Psoas muscle (tissue), 8 donors: Measurements from ENCODE around the gene CHD2. TPM values are rescaled to one million over a fixed set of nuclear protein-coding genes. Genes with fewer than 3 reads are reported as not detected.

Experiments used
- ATAC-seq, 4 donors: fragments of 200-7000 bp; cut with Tn5 transposase; one replicate each; pipeline ENCODE4 v1.9.1; 2020; ENCODE audit warnings: moderate library complexity in 3 of 4, mild to moderate bottlenecking in 2 of 4
- DNase-seq, 2 donors: peaks; one replicate each; pipeline ENCODE4 v3.0.0-alpha.2; 2020
- H3K27ac ChIP-seq: fragments of 200-600 bp; one replicate; pipeline ENCODE4 v1.8.0; 2022
- H3K27me3 ChIP-seq, 3 donors: fragments of 200-600 bp in 1 of 3; one replicate each; pipeline versions ENCODE4 v1.6.1 to v1.8.0; 2013 to 2022; ENCODE audit warnings: low read length in 2 of 3, mild to moderate bottlenecking in 2 of 3, moderate library complexity in 1 of 3; ENCODE audit not compliant: insufficient read depth in 3 of 3
- H3K36me3 ChIP-seq, 2 donors: fragments of 200-600 bp in 1 of 2; one replicate each; pipeline versions ENCODE4 v1.6.1 to v1.8.0; 2013 to 2022; ENCODE audit warnings: low read depth in 1 of 2, mild to moderate bottlenecking in 1 of 2, moderate library complexity in 1 of 2; ENCODE audit not compliant: insufficient read depth in 1 of 2
- H3K4me1 ChIP-seq: fragments of 200-600 bp; one replicate; pipeline ENCODE4 v1.8.0; 2022
- H3K4me3 ChIP-seq: fragments of 200-600 bp; one replicate; pipeline ENCODE4 v1.8.0; 2022; ENCODE audit warnings: mild to moderate bottlenecking
- H3K9me3 ChIP-seq: fragments of 200-600 bp; one replicate; pipeline ENCODE4 v1.8.0; 2022
- WGBS, 3 donors: extraction: QIAGEN DNeasy Blood & Tissue Kit; methylation state at CpG; one replicate each; pipeline versions ENCODE4 v1.1.6 to v1.1.7; 2013; 5-methylcytosine and 5-hydroxymethylcytosine counted together
- intact Hi-C, 2 donors: fragments of 100-400 bp; cut with DNase I; formaldehyde crosslinking; loops; one replicate each; pipeline versions ENCODE4 v1.11.0 to v1.14.2; 2022
- polyA plus RNA-seq, 3 donors: library from polyadenylated mRNA; stranded (reverse); fragments of 200-250 nt; gene quantifications; one replicate each; pipeline ENCODE4 v1.2.3, GENCODE V29; 2013
- total RNA-seq, 4 donors: library from RNA; stranded (reverse); fragmentation: NEBNext Ultra II Directional in 2 of 4; extraction: Animal tissue kit (Norgen Biotek cat#: 25700) in 2 of 4; gene quantifications; one replicate each; pipeline versions ENCODE4 v1.2.1 to v1.2.4, GENCODE V29; 2021 to 2023
- TF ChIP-seq, protein P1 (sequence below): fragments of 200-600 bp; IDR thresholded peaks from one replicate; pipeline ENCODE4 v1.8.0; 2022; ENCODE audit warnings: antibody characterized with exemption
- donor health status: healthy with polysubstance abuse.
- donor health status: DM: no; HTN: no; CAD: no; lungs with moderate emphysema.
- donor health status: Bipolar disorder and iron deficiency.
- donor health status: healthy.
- donor health status: DM: yes; HTN: yes; CAD: no.
- donor health status: DM: no; HTN: no; CAD: no.
- donor health status: DM: no; HTN: no; CAD: no.
- donor health status: DM: yes; HTN: yes; CAD: no.

The CHD2 gene
- total and polyA plus RNA-seq, 7 donors, result 11.1 to 53.0 (median 40.9) TPM

DNA sequence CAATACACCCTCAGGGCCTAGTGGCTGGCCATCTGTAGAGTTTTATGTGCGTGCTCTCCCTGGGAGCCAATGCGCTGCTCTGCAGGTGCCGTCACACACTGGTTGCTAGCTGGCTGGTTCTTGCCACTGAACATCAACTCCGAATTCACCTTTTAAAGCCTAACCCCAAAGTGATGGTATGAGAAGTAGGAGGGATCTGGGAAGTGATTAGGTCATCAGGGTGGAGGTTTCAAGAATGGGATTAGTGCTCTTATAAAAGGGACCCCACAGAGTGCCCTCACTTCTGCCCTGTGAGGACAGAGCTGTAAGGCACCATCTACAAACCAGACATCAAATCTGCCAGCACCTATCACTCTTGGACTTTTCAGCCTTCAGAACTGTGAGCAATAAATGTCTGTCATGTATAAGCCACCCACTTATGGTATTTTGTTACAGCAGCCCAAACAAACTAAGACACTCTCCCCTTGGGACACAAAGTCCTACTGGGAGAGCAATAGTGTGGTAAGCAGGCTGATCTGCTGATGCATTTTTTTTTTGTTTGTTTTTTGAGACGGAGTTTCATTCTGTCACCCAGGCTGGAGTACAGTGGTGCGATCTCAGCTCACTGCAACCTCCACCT lies 168.6 kb downstream of the CHD2 start:
- H3K27me3 ChIP-seq, result no peaks in the 10 kb centered on the region
- TF ChIP-seq, protein P1, sequence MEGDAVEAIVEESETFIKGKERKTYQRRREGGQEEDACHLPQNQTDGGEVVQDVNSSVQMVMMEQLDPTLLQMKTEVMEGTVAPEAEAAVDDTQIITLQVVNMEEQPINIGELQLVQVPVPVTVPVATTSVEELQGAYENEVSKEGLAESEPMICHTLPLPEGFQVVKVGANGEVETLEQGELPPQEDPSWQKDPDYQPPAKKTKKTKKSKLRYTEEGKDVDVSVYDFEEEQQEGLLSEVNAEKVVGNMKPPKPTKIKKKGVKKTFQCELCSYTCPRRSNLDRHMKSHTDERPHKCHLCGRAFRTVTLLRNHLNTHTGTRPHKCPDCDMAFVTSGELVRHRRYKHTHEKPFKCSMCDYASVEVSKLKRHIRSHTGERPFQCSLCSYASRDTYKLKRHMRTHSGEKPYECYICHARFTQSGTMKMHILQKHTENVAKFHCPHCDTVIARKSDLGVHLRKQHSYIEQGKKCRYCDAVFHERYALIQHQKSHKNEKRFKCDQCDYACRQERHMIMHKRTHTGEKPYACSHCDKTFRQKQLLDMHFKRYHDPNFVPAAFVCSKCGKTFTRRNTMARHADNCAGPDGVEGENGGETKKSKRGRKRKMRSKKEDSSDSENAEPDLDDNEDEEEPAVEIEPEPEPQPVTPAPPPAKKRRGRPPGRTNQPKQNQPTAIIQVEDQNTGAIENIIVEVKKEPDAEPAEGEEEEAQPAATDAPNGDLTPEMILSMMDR, result no peak
- peak in 1 of 2 donors; percentile 23 for DNase-seq
- intact Hi-C loops, result no loop called here
- H3K4me3 ChIP-seq, result peak overlapping the region; percentile 87
- H3K4me1 ChIP-seq, result peaks cover 84% of the 10 kb centered on the region
- peak in 3 of 4 donors; percentile 30 to 49 (median 47) for ATAC-seq
- peaks cover 0 to 4% of the 10 kb centered on the region in 2 donors for H3K36me3 ChIP-seq
- H3K9me3 ChIP-seq, result no peaks in the 10 kb centered on the region
- 73 to 89% (median 78%) methylated on average over 6 of the region's 6 CpGs for WGBS, 3 donors
- H3K27ac ChIP-seq, result peak overlapping the region; percentile 87

DNA sequence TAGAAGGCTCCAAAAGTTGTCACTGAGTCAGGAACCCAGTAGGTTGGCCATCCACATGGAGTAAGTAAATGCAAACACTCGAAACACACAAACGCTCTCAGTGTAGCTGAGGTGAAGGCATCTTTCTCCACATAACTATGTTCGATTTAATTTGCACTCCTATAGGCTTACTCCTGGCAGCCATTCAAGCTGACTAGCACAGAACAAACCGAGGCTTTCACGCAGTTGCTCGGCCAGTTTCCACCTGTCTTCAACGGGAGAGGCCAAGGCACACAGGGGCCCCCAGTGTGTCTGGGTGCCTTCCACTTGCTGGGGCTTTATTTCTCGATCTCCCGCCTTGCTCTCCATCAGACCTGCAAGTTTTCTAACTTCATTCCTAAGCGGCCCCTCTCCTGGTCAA lies 170.0 kb downstream of the CHD2 start:
- TF ChIP-seq, protein P1, result no peak
- no peaks in the 10 kb centered on the region for H3K9me3 ChIP-seq
- peak in 1 of 2 donors; percentile 46 for DNase-seq
- peak overlapping the region; percentile 87 for H3K4me3 ChIP-seq
- no peak for ATAC-seq
- 38 to 51% (median 39%) methylated on average over 10 of the region's 10 CpGs for WGBS, 3 donors
- intact Hi-C loops, result no loop called here
- peak overlapping the region; percentile 87 for H3K27ac ChIP-seq
- peaks cover 0 to 4% of the 10 kb centered on the region in 2 donors for H3K36me3 ChIP-seq
- no peaks in the 10 kb centered on the region for H3K27me3 ChIP-seq
- H3K4me1 ChIP-seq, result peaks cover 84% of the 10 kb centered on the region

DNA sequence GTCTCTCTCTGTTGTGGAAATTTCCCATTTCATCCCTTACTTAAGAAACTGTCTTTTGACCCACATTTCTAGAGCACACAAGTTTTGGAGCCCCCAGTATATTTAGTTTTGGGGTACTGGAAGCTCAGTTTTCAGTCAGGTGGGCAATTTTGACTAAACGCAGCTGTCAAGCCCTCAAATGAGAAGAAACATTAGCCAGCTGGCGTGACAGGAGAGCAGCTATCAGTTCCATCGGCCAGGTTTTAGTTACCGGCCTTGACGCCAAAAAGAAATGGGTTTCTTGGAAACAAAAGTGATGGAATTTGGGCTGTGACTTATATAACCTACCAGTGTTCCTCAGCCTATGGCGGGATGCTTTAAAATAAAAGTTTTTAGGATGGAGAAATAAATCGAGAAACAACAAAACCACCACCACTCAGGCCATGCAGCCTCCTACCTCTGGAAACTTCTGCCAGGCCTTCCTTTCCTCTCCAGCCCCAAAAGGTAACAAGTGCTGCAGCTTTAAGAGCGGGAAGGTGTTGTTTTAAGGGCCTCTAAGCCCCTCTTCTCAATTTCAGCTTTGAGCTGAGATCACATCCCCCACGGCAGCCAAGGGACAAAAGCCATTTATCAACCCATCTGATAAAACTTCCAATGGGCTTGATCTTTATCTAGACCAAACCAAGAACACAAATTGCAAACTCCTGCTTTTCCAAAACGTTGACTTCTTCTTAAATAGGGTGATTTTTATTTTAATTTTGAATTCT lies 170.6 kb downstream of the CHD2 start:
- 19 to 36% (median 26%) methylated on average over 10 of the region's 10 CpGs for WGBS, 3 donors
- H3K9me3 ChIP-seq, result no peaks in the 10 kb centered on the region
- intact Hi-C loops, result no loop called here

GRCh38 chr15:93071469-93071936 lies 171.4 kb downstream of the CHD2 start:
- Histone ChIP-seq H3K36me3 (no peaks in the 10 kb centered on the region), H3K4me3 (peak overlapping the region; percentile 87), H3K4me1 (peaks cover 82% of the 10 kb centered on the region), H3K27me3 (no peaks in the 10 kb centered on the region), H3K27ac (peak overlapping the region; percentile 87), H3K9me3 (no peaks in the 10 kb centered on the region)
- TF ChIP-seq, protein P1, result no peak
- intact Hi-C loops, result no loop called here
- DNase-seq, result peak in 1 of 2 donors; percentile 58
- 17 to 29% (median 19%) methylated on average over 22 of the region's 22 CpGs for WGBS, 3 donors
- no peak for ATAC-seq

More for the DNA sequence above, 170.6 kb downstream of the CHD2 start:
- H3K27ac ChIP-seq, result peak overlapping the region; percentile 87
- H3K4me3 ChIP-seq, result peak overlapping the region; percentile 87
- no peaks in the 10 kb centered on the region for H3K27me3 ChIP-seq
- peak in 1 of 2 donors; percentile 3 for DNase-seq
- TF ChIP-seq, protein P1, result no peak
- H3K4me1 ChIP-seq, result peaks cover 82% of the 10 kb centered on the region
- peaks cover 0 to under 1% of the 10 kb centered on the region in 2 donors for H3K36me3 ChIP-seq
- no peak for ATAC-seq
